Epithelial cell of proximal tubule (primary cell): ENCODE measurements around the gene AGTRAP. TPM values are rescaled to one million over a fixed set of nuclear protein-coding genes. Genes with fewer than 3 reads are reported as not detected.

ENCODE experiments used
- DNase-seq: peaks from one replicate; pipeline ENCODE4 v3.0.0-alpha.2; 2011; ENCODE audit warnings: low read depth
- H3K4me3 ChIP-seq: 2 replicates; pipeline ENCODE4 v1.5.1; 2011; ENCODE audit warnings: low read depth, mild to moderate bottlenecking, low read length
- total RNA-seq: library from RNA; depleted of rRNA; stranded (reverse); fragments of >200 nt; gene quantifications from 2 replicates; pipeline ENCODE4 v1.2.3, GENCODE V29; 2015
- TF ChIP-seq, protein P1 (sequence below): conservative IDR thresholded peaks from 2 replicates; pipeline ENCODE4 v1.5.1; 2012; ENCODE audit warnings: low read depth, mild to moderate bottlenecking, low read length

Gene AGTRAP
- total RNA-seq, 1 donor from 2014 or later, result 54.7 TPM

DNA sequence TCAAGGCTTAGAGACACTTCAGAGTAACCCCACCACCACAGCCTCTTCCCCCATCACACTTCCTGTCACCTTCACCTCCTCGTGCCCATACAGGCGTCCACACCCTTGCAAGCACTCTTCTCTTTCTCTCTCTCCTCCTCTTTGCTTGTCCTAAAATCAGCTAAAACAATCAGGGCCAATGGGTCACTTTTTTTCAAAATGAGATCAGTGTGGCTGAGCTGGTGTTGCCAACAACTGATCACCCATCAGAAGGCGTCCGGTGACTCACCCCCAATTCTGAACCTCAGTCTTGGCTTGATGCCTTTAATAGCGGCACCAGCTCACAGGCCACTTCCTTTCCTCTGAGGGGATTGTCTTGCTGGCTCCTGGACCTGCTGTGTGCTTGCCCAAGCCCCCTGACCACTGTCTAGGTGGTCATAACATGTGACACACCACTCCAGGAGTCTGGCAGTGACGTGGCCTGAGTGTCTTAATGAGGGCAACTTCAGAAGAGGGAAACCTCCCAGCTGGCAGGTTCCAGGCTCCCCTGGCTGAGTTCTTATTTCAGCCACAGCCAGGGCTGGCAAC lies 42.8 kb upstream of the AGTRAP start:
- TF ChIP-seq, protein P1, sequence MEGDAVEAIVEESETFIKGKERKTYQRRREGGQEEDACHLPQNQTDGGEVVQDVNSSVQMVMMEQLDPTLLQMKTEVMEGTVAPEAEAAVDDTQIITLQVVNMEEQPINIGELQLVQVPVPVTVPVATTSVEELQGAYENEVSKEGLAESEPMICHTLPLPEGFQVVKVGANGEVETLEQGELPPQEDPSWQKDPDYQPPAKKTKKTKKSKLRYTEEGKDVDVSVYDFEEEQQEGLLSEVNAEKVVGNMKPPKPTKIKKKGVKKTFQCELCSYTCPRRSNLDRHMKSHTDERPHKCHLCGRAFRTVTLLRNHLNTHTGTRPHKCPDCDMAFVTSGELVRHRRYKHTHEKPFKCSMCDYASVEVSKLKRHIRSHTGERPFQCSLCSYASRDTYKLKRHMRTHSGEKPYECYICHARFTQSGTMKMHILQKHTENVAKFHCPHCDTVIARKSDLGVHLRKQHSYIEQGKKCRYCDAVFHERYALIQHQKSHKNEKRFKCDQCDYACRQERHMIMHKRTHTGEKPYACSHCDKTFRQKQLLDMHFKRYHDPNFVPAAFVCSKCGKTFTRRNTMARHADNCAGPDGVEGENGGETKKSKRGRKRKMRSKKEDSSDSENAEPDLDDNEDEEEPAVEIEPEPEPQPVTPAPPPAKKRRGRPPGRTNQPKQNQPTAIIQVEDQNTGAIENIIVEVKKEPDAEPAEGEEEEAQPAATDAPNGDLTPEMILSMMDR, result no peak
- peak; percentile 26 for DNase-seq
- no peak overlapping the region for H3K4me3 ChIP-seq

DNA sequence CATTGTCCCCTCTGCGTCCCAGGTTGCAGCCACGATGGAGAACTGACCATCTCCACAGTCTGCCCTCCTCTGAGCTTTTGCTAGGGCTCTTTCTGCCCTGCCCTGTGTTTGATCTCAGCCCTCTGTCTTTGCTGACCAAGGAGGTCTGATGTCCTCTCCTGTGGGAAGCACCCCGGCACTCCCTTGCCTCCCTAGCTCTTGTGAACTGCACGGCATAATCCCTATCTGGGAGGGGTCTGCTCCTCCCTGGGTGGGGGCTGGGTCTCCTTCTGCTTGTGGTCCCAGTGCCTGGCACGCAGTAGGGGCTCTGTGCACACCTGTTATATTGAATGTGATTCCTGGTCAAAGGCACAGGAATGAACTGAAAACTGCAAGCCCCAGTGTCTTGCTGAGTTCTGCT lies 42.0 kb upstream of the AGTRAP start:
- TF ChIP-seq, protein P1, result no peak
- no peak for DNase-seq
- H3K4me3 ChIP-seq, result no peak overlapping the region

DNA sequence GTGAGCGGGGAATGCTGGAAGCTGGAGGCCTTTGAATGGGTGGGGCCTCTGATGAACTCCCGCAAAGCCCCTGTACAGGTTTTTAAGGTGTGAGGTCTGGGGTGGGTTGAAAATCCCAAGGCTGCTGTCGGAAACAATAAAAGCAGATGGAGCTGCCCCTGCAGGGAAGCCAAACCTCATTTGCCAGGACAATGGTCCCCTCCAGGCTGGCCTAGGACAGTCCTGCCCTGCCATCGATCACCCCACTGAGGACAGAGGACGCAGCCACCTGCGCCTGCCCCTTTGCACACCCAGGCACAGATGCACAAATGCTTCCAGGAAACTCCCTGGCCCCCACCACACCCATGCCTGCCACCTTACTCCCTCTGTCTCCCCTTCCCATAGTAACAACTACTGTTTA lies 40.1 kb upstream of the AGTRAP start:
- TF ChIP-seq, protein P1, result no peak
- no peak for DNase-seq
- no peak overlapping the region for H3K4me3 ChIP-seq

DNA sequence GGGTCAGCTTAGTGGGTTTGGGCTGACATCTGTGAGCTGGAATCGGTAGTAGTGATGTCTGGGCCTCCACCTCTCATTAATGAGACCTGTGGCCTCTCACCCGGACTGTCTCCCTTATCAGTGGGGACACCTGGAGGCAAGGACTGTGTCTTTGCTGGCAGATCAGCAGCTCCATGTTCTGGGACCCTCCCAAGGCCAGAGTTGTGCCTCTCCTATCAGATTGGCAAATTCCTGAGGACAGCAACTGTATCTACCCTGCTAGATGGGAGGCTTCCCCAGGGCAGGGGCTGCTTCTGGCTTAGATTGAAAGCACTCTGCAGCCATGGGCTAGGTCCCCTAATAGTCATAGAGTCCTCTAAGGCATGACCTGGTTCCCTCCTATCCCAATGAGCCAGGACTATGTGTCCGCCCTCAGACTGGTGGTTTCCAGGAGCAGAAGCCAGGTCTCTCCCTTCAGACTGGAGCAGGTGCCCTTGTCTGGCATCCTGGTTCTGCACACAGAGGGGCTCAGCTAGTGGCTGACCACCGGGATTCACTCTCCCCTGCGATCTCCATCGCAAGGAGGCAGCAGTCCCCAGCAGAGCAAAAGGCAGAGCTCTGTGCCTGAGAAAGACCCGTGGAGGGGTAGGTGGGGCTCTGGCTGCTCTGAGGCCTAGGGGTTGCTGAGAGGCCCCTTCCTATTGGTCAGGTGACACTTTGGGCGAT lies 38.6 kb upstream of the AGTRAP start:
- DNase-seq, result no peak
- H3K4me3 ChIP-seq, result no peak overlapping the region
- TF ChIP-seq, protein P1, result no peak

DNA sequence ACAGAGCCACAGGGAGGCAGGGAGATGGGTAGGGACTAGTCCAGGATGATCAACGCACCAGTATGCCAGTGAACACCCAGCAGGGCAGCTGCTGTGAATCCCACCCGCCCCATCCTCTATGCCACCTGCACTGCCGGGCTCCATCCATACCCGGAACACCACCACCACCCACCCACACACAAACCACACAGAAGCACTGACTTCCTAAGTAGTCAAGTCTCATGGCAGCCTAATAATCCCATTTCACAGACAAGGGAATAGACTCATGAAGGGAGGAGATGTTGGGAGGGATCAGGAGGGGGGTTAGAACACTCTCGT lies 38.1 kb upstream of the AGTRAP start:
- DNase-seq, result no peak
- H3K4me3 ChIP-seq, result no peak overlapping the region
- TF ChIP-seq, protein P1, result no peak

DNA sequence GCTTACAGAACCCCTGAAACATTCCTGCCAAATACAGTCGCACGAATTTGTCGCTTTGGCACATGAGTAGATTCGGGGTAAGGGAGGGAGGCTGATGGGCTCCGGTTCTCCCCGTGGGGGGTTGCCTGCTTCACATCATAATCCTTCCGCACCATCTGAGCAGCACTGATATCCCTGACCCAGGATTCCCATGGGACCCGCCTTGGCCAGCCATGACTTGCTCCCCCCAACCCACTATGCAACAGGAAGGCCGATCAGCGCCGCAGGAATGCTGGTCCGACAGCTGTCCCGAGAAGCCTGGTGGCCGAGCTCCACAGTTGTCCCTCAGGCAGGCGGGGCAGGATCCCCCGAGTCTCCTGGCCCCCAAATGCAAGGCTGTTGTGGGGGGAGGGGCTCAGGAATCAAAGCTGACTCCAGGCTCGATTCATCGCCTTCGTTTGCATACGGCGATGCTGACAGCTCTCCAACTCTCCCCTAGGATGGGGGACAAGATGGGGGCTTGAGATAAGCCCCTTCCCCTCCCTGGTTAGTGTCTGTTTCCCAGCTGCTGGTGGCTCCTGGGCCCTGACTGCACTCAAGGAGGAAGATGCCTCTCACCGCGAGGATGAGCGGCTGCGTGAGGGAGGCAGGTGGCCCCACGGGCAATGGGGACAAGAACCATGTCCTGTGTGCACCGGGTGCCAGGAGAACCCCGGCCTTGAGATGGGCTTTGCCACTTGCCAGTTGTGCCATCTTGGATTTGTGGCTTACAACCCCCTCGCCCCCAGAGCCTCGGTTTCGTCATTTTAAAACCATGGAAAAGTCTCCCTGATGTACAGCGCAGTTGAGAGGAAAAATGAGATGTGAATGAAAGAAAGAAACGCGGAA lies 35.1 kb upstream of the AGTRAP start:
- no peak overlapping the region for H3K4me3 ChIP-seq
- TF ChIP-seq, protein P1, result no peak
- DNase-seq, result no peak

DNA sequence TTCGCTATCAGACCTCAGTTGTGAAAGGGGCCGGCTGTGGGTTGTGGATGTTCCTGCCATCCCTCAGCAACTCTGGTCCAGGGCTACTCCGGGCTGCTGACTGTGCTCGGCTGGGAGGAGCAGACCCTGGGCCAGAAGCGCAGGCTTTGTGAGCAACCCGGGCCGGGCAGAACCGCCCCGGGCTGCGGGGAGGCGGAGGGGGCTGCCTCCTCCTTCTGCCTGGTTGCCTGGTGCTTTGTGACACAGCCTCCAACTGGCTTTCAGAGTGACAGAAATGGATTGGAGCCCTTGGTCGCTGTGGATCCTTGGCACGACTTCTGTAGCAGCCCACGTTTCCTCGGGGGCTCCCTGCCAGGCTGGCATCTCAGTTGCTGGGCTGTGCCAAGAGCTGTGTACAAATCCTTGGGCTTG lies 34.4 kb upstream of the AGTRAP start:
- TF ChIP-seq, protein P1, result no peak
- no peak overlapping the region for H3K4me3 ChIP-seq
- DNase-seq, result no peak
